Ishikawa (cell line): Measurements from ENCODE around the gene RELCH.

Source experiments
- CEBPB ChIP-seq: IDR thresholded peaks from 2 replicates; pipeline ENCODE4 v1.6.1; 2012
- CREB1 ChIP-seq: IDR thresholded peaks from 2 replicates; pipeline ENCODE4 v1.6.1; 2012; ENCODE audit warnings: low read depth
- EGR1 ChIP-seq: IDR thresholded peaks from 2 replicates; pipeline ENCODE4 v1.6.1; 2012
- EP300 ChIP-seq: IDR thresholded peaks from 2 replicates; pipeline ENCODE4 v1.6.1; 2012; ENCODE audit warnings: borderline replicate concordance
- MAX ChIP-seq: IDR thresholded peaks from 2 replicates; pipeline ENCODE4 v1.6.1; 2012
- NFIC ChIP-seq: IDR thresholded peaks from 2 replicates; pipeline ENCODE4 v1.6.1; 2012
- RAD21 ChIP-seq: IDR thresholded peaks from 2 replicates; pipeline ENCODE4 v1.6.1; 2012; ENCODE audit warnings: low read depth
- REST ChIP-seq: IDR thresholded peaks from 2 replicates; pipeline ENCODE4 v1.6.1; 2012; ENCODE audit warnings: low read depth, mild to moderate bottlenecking
- TAF1 ChIP-seq: IDR thresholded peaks from 2 replicates; pipeline ENCODE4 v1.6.1; 2012; ENCODE audit warnings: low read depth, mild to moderate bottlenecking
- TCF12 ChIP-seq: IDR thresholded peaks from 2 replicates; pipeline ENCODE4 v1.6.1; 2012; ENCODE audit warnings: low read depth
- TEAD4 ChIP-seq: IDR thresholded peaks from 2 replicates; pipeline ENCODE4 v1.6.1; 2012
- USF1 ChIP-seq: IDR thresholded peaks from 2 replicates; pipeline ENCODE4 v1.6.1; 2012
- YY1 ChIP-seq: IDR thresholded peaks from 2 replicates; pipeline ENCODE4 v1.6.1; 2012; ENCODE audit warnings: low read depth
- ZBTB7A ChIP-seq: IDR thresholded peaks from 2 replicates; pipeline ENCODE4 v1.6.1; 2012; ENCODE audit warnings: low read depth

DNA sequence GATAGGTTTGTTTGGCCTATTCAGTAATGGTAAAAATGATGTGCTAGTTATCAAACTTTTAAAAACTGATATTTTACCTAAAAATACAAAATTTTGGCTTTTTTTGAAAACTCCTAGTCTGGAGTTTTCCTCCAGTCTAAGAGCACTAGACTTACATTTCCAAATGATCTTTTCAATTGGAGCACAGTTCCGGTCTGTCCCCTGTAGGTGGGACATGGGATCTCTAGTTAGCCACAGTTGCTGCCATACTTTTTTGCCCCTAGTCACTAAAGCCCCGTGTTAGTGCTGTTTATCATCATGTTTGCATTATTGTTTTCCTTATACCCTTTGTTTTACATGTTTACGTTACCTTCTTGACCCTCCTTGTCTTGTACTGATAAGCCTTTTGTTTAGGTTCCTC is 52.4 kb downstream of the RELCH start:
- TF ChIP-seq EP300 (no peak), TEAD4 (no peak), CREB1 (no peak), MAX (no peak), ZBTB7A (no peak), USF1 (no peak), RAD21 (no peak), TAF1 (no peak), CEBPB (no peak), REST (no peak), TCF12 (no peak), YY1 (no peak), EGR1 (no peak), NFIC (no peak)
